NCI-H2171 (cell line): ENCODE measurements around the gene SLC38A5.
"Not testable (repeated sequence)": the region's sequence is repeated elsewhere in the genome, so short reads cannot be mapped to it uniquely, and the experiment has no call there.

ENCODE experiments used
- DNase-seq: peaks from one replicate; lab custom pipeline; 2025; lab: John Stamatoyannopoulos, UW

SLC38A5 gene

DNA sequence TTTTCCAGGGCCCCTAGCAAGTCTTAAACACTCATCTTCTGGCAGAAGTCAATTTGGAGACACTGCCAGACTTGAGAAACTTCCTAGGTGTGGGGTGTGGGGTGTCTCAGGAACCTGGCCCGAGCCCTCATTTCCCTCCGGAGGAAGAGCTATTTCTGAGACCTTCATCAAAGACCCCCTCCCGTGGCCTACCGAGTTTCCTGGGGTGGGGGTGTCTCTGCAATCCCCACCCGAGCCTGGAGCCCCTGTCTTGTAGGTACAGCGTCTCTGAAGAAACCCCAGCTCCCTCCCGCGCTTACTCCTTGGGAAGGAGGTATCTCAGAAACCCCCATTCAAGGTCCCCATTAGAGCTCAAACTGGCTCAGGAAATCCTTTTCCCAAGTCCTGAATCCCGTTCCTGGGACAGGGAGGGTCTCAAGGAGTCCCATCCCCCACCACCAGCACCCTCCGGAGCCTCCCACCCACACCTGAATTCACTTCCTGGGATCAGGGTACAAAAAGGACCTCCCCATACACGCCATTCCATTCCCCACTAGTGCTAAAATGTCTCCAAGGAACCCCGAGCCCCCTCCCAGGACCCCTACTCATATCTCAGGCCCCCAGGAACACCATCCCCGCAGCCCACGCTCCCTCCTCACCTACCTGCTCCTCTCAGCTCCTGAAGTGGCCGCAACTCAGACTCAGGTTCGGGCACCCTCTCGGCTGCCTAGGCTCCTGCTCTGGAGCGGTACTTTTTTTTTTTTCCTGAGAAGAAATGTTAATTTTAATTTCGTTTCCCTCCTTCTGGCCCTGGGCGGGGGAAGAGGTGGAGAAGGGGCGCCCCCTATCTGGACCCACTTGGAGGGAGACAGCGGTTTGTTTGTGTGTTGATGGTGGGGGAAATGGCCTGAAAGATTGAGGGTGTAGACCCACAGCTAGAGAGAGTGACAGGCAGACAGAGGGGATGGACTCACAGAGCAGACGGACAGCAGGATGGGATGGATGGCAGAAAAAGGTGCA, 1.1 kb downstream of the SLC38A5 start:
- no peak for DNase-seq

GRCh38 chrX:48468247-48468671, 1.8 kb downstream of the SLC38A5 start:
- no peak for DNase-seq

GRCh38 chrX:48467281-48467761, 2.7 kb downstream of the SLC38A5 start:
- no peak for DNase-seq

DNA sequence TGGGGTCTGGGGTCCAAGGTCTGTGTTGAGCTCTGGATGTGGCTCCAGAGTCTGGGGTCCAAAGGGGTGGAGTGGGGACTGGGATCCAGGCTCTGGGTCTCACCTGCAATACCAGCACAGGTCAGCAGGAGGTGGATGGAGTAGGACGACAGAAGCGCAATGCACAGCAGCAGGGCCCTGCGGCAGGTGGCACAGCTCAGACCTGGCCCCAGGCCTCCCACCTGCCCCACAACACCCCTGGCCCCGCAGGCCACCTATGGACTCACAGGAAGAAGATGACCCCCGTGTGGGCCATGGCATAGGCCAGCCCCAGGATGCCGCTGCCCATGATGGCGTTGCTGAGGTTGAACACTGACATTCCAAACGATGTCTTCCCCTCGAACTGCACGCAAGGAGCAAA, 3.4 kb downstream of the SLC38A5 start:
- no peak for DNase-seq

- no peak for DNase-seq
These were observed 4.6 kb downstream of the SLC38A5 start for GRCh38 chrX:48465336-48465933.

DNA sequence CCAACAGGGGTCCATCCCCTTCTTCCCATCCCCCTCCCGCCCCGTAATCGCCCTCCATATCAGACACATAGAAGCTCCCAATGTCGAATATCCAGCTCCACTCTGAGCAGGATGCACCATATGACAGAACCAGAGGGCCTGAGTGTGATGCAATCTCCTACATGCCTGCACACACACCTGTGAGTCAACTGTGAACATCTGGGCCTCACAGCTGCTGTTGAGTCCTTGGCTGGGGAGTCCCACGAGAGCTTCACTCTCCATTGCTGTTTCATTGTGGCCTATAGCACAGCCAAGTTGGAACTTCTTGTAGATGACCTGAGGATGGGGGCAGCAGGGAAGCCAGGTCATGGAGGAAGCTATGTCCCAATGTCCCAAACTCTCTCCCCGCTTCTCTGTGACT, 8.2 kb downstream of the SLC38A5 start:
- DNase-seq: no peak

DNA sequence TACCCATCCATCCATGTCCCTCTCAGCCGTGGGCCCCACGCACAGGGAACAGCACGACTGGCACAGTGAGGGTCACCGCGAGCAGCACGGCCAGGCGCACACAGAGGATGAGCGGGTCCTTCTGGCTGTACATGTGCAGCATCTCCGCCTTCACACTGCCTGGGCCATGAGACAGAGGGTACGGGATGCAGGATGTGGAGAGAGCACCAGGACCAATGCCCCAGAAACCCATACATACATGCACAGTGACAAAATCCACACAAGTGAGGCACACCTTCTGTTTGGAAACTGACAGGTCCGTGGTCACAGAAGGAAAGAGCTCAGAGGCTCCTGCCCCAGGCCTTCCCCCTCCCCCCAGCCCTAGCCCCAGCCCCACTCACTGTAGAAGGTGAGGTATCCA, 9.5 kb downstream of the SLC38A5 start:
- DNase-seq: no peak

DNA sequence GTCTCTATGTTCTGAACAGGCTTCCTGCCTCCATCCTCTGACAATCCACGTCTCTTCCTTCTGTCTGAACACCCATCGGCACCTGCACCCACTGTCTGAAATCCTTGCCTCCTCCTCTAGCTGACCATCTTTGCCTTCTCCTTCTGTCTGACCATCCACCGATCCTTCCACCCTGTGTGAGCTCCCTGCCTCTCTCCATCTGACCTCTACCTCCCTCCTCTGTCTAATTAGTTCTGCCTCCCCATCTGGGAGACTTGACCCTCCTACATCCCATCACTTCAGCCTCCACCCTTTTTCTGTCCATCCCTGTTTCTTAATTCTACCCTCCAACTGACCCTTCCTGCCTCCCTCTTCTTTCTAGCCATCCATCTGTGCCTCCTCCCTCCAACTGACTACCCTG, 10.0 kb downstream of the SLC38A5 start:
- DNase-seq: no peak

DNA sequence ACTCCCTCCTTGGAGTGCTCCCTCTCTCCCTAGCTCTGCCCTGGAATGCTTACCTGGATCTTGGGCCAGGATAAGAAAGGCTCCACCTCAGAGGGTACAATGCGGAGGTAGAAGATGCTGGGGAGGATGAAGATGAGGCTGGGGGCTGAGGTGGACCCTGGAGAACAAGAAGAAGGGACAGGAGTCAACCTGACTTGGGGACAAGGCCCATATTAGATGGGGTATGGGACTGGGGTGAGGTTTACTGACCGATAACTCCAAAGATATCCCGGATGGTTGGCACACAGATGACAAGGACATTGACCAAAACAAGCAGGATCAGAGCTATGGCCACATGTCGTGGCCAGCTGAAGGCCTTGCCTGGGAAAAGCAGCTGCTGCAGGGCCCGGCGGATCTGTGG, 10.6 kb downstream of the SLC38A5 start:
- DNase-seq: no peak

- DNase-seq: no peak
These were observed 11.3 kb downstream of the SLC38A5 start for GRCh38 chrX:48458711-48459110.

DNA sequence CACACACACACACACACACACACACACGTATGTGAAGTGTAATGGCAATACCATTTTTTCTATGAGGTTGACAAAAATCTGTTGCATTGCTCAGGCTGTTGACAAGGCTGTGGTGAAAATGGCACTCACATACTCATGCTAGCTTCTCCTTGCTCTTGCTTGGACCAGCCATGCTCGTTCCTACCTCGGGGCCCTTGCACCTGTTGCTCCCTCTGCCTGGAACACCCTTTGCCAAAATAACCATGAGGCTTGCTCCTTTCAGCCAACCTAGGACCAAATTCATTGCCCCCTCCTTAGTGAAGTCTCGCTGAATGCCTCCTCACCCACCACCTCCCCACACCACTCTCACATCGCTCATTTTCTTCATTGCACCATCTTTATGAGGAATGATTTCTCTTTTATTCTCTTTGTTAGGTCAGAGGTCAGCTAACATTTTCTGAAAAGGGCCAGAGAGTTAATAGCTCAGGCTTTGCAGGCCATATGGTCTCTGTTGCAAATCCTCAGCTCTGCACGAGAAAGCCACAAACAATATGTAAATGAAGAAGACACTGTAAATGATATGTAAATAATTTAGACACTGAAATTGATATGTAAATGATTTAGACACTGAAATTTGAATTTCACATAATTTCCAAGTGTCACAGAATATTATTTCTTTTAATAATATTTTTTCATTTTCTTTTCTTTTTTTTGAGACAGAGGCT, 13.3 kb downstream of the SLC38A5 start:
- DNase-seq: no peak

GRCh38 chrX:48451708-48452107, 18.4 kb downstream of the SLC38A5 start:
- no peak for DNase-seq

- no peak for DNase-seq
These were observed 20.0 kb downstream of the SLC38A5 start for GRCh38 chrX:48450076-48450475.

GRCh38 chrX:48447201-48447600, 22.9 kb downstream of the SLC38A5 start:
- DNase-seq: not testable (repeated sequence)

GRCh38 chrX:48433713-48434112, 36.3 kb downstream of the SLC38A5 start:
- DNase-seq: not testable (repeated sequence)

GRCh38 chrX:48430166-48430565, 39.9 kb downstream of the SLC38A5 start:
- DNase-seq: not testable (repeated sequence)

GRCh38 chrX:48429606-48430005, 40.5 kb downstream of the SLC38A5 start:
- DNase-seq: not testable (repeated sequence)

- DNase-seq: not testable (repeated sequence)
These were observed 42.9 kb downstream of the SLC38A5 start for GRCh38 chrX:48427027-48427716.

GRCh38 chrX:48411860-48412259, 58.2 kb downstream of the SLC38A5 start, which contains the start of gene SSX4B:
Gene SSX4B (minus strand): TSS chrX:48411960. CDS start chrX:48411372, 588 bp downstream.
- not testable (repeated sequence) for DNase-seq
